IMR-90 (cell line): ENCODE measurements around the gene IGF2BP3. TPM values are rescaled to one million over a fixed set of nuclear protein-coding genes. Genes with fewer than 3 reads are reported as not detected.

Experiments
- ATAC-seq: fragments of 200-7000 bp; cut with Tn5 transposase; 2 replicates; pipeline ENCODE4 v1.9.1; 2020; ENCODE audit warnings: low read depth, mild to moderate bottlenecking, moderate library complexity
- BruUV-seq: library from RNA; stranded (reverse); fragments of 400-500 nt; replicated peaks from 2 replicates; lab custom pipeline; 2021; lab: Mats Ljungman, UMichigan
- CTCF ChIA-PET: fragments of 300-600 bp; formaldehyde crosslinking; extraction: SDS; loops from one replicate; lab custom pipeline; 2021; ENCODE audit warnings: antibody characterized with exemption; lab: Yijun Ruan, JAX
- POLR2A ChIA-PET: fragments of 300-600 bp; sonication (Branson Sonifier 250); formaldehyde crosslinking; loops from one replicate; lab custom pipeline; 2022; ENCODE audit warnings: antibody characterized with exemption; ENCODE audit not compliant: unreplicated experiment; lab: Charles Lee
- DNase-seq: peaks from one replicate; pipeline ENCODE4 v3.0.0; 2013
- H2AFZ ChIP-seq: replicated peaks from 2 replicates; pipeline ENCODE3; 2013; ENCODE audit warnings: low read length, mild to moderate bottlenecking; ENCODE audit not compliant: poor library complexity
- H2AK5ac ChIP-seq: 2 replicates; pipeline ENCODE4 v1.6.1; 2013; ENCODE audit warnings: low read depth, low read length, inconsistent platforms
- H2AK9ac ChIP-seq: replicated peaks from 2 replicates; pipeline ENCODE3; 2013; ENCODE audit warnings: mild to moderate bottlenecking, low read depth, low read length, moderate library complexity; ENCODE audit not compliant: poor library complexity
- H2BK120ac ChIP-seq: 2 replicates; pipeline ENCODE4 v1.6.1; 2013; ENCODE audit warnings: low read depth, low read length, inconsistent platforms
- H2BK15ac ChIP-seq: 3 replicates; pipeline ENCODE4 v1.6.1; 2013; ENCODE audit warnings: low read depth, low read length, inconsistent platforms
- H2BK20ac ChIP-seq: 2 replicates; pipeline ENCODE4 v1.6.1; 2013; ENCODE audit warnings: low read depth, mild to moderate bottlenecking, inconsistent platforms, low read length, moderate library complexity
- H2BK5ac ChIP-seq: 2 replicates; pipeline ENCODE4 v1.6.1; 2013; ENCODE audit warnings: mild to moderate bottlenecking, low read depth, low read length, inconsistent platforms; ENCODE audit not compliant: poor library complexity, severe bottlenecking
- H3K14ac ChIP-seq: replicated peaks from 2 replicates; pipeline ENCODE4 v1.6.1; 2013; ENCODE audit warnings: low read depth, low read length, inconsistent platforms
- H3K18ac ChIP-seq: 2 replicates; pipeline ENCODE4 v1.6.1; 2013; ENCODE audit warnings: low read depth, low read length, control low read depth
- H3K23ac ChIP-seq: 2 replicates; pipeline ENCODE4 v1.6.1; 2013; ENCODE audit warnings: low read depth, low read length, inconsistent platforms
- H3K27ac ChIP-seq: 2 replicates; pipeline ENCODE4 v1.5.1; 2013; ENCODE audit warnings: mild to moderate bottlenecking, control low read depth, low read length; ENCODE audit not compliant: insufficient read depth
- H3K27me3 ChIP-seq: 2 replicates; pipeline ENCODE4 v1.6.1; 2013; ENCODE audit warnings: low read length; ENCODE audit not compliant: control insufficient read depth, insufficient read depth
- H3K36me3 ChIP-seq: 2 replicates; pipeline ENCODE4 v1.6.1; 2013; ENCODE audit warnings: low read length, mixed read lengths; ENCODE audit not compliant: control insufficient read depth, insufficient read depth
- H3K4ac ChIP-seq: 2 replicates; pipeline ENCODE4 v1.6.1; 2013; ENCODE audit warnings: low read depth, low read length, inconsistent platforms
- H3K4me1 ChIP-seq: 2 replicates; pipeline ENCODE4 v1.6.1; 2013; ENCODE audit warnings: low read length, mixed read lengths; ENCODE audit not compliant: control insufficient read depth, insufficient read depth
- H3K4me2 ChIP-seq: 2 replicates; pipeline ENCODE4 v1.6.1; 2013; ENCODE audit warnings: low read depth, mild to moderate bottlenecking, control low read depth, low read length, moderate library complexity
- H3K4me3 ChIP-seq: 2 replicates; pipeline ENCODE4 v1.5.1; 2013; ENCODE audit warnings: low read depth, mild to moderate bottlenecking, control low read depth, low read length, moderate library complexity; ENCODE audit not compliant: insufficient read depth
- H3K56ac ChIP-seq: 2 replicates; pipeline ENCODE4 v1.6.1; 2013; ENCODE audit warnings: low read length, inconsistent platforms; ENCODE audit not compliant: insufficient read depth; ENCODE audit errors: extremely low read depth
- H3K79me1 ChIP-seq, 2 experiments: 2 replicates each; pipeline ENCODE4 v1.6.1; 2013; ENCODE audit warnings: low read length in 2 of 2, inconsistent platforms in 1 of 2, low read depth in 1 of 2
- H3K9ac ChIP-seq: 2 replicates; pipeline ENCODE4 v1.6.1; 2013; ENCODE audit warnings: low read depth, low read length, control low read depth
- H3K9me1 ChIP-seq: 2 replicates; pipeline ENCODE4 v1.6.1; 2013; ENCODE audit warnings: low read length, inconsistent platforms; ENCODE audit not compliant: insufficient read depth
- H3K9me3 ChIP-seq: 2 replicates; pipeline ENCODE4 v1.6.1; 2013; ENCODE audit warnings: low read length; ENCODE audit not compliant: control insufficient read depth, insufficient read depth
- H4K20me1 ChIP-seq: 2 replicates; pipeline ENCODE4 v1.6.1; 2013; ENCODE audit warnings: low read length, inconsistent platforms; ENCODE audit not compliant: insufficient read depth
- H4K5ac ChIP-seq: 2 replicates; pipeline ENCODE4 v1.6.1; 2013; ENCODE audit warnings: mild to moderate bottlenecking, low read depth, low read length, control low read depth
- H4K8ac ChIP-seq, 2 experiments: 2 replicates each; pipeline ENCODE4 v1.6.1; 2013; ENCODE audit warnings: low read depth in 2 of 2, low read length in 2 of 2, control low read depth in 1 of 2, inconsistent platforms in 1 of 2
- H4K91ac ChIP-seq: 2 replicates; pipeline ENCODE4 v1.6.1; 2013; ENCODE audit warnings: low read depth, low read length, inconsistent platforms; ENCODE audit not compliant: insufficient read depth
- BHLHE40 ChIP-seq: fragments of 150-350 bp; IDR thresholded peaks from 2 replicates; pipeline ENCODE4 v1.6.1; 2016; ENCODE audit warnings: mild to moderate bottlenecking, low read depth, low read length
- CEBPB ChIP-seq: IDR thresholded peaks from 2 replicates; pipeline ENCODE4 v1.6.1; 2012; ENCODE audit warnings: low read depth, low read length, improper control_type of control experiment
- CHD1 ChIP-seq: IDR thresholded peaks from 2 replicates; pipeline ENCODE4 v1.6.1; 2012; ENCODE audit warnings: low read depth, low read length, improper control_type of control experiment
- CTCF ChIP-seq: conservative IDR thresholded peaks from 2 replicates; pipeline ENCODE4 v1.5.1; 2012; ENCODE audit warnings: mild to moderate bottlenecking, low read depth, low read length, improper control_type of control experiment
- FOS ChIP-seq: fragments of 150-350 bp; IDR thresholded peaks from 2 replicates; pipeline ENCODE4 v1.6.1; 2016; ENCODE audit warnings: low read depth, low read length
- MAFK ChIP-seq: IDR thresholded peaks from 2 replicates; pipeline ENCODE4 v1.6.1; 2012; ENCODE audit warnings: low read depth, low read length, improper control_type of control experiment
- MAZ ChIP-seq: IDR thresholded peaks from 2 replicates; pipeline ENCODE4 v1.6.1; 2012; ENCODE audit warnings: low read depth, mild to moderate bottlenecking, low read length, improper control_type of control experiment, moderate library complexity, borderline replicate concordance
- POLR2A ChIP-seq: IDR thresholded peaks from 2 replicates; pipeline ENCODE4 v1.6.1; 2012; ENCODE audit warnings: mild to moderate bottlenecking, low read depth, low read length
- RCOR1 ChIP-seq: IDR thresholded peaks from 2 replicates; pipeline ENCODE4 v1.6.1; 2012; ENCODE audit warnings: mild to moderate bottlenecking, low read length, improper control_type of control experiment; ENCODE audit not compliant: insufficient replicate concordance
- RFX5 ChIP-seq: IDR thresholded peaks from 2 replicates; pipeline ENCODE4 v1.8.0; 2012; ENCODE audit warnings: low read depth, mild to moderate bottlenecking, low read length, moderate library complexity
- USF2 ChIP-seq: fragments of 150-350 bp; IDR thresholded peaks from 2 replicates; pipeline ENCODE4 v1.6.1; 2017; ENCODE audit warnings: mild to moderate bottlenecking, antibody characterized with exemption, low read length, low read depth
- WGBS, 2 experiments: methylation state at CpG; one replicate each; pipeline versions ENCODE4 v1.1.5 to v1.1.7; 2013; ENCODE audit warnings: missing lambda C conversion rate in 2 of 2; ENCODE audit not compliant: insufficient read length in 1 of 2; ENCODE audit errors: extremely low coverage in 2 of 2; 5-methylcytosine and 5-hydroxymethylcytosine counted together
- dilution Hi-C: fragments of 300-500 bp; cut with HindIII; formaldehyde crosslinking; loops from one replicate; pipeline ENCODE4 v1.14.3; 2018; ENCODE audit warnings: low sequenced_read_pairs; ENCODE audit not compliant: unreplicated experiment
- in situ Hi-C: fragments of 300-500 bp; cut with MboI; formaldehyde crosslinking; loops from 3 replicates; pipeline ENCODE4 v1.14.3; 2019; ENCODE audit warnings: low sequenced_read_pairs, inconsistent platforms, mixed read lengths
- intact Hi-C: fragments of 100-400 bp; cut with micrococcal nuclease; formaldehyde crosslinking; loops from 2 replicates; pipeline ENCODE4 v1.10.0; 2022
- polyA plus RNA-seq, 3 experiments: library from polyadenylated mRNA; depleted of rRNA; stranded (reverse); fragments of >200 nt; gene quantifications; 2 replicates each; pipeline ENCODE4 v1.2.3, GENCODE V29; 2012; ENCODE audit warnings: low replicate concordance in 1 of 3
- total RNA-seq: library from RNA; depleted of rRNA; stranded (reverse); fragments of >200 nt; gene quantifications from 2 replicates; pipeline ENCODE4 v1.2.3, GENCODE V29; 2012

Gene IGF2BP3
- total and polyA plus RNA-seq, 2 of the 4 experiments (the other 2 are of a cell fraction): 50.9 to 59.3 TPM

DNA sequence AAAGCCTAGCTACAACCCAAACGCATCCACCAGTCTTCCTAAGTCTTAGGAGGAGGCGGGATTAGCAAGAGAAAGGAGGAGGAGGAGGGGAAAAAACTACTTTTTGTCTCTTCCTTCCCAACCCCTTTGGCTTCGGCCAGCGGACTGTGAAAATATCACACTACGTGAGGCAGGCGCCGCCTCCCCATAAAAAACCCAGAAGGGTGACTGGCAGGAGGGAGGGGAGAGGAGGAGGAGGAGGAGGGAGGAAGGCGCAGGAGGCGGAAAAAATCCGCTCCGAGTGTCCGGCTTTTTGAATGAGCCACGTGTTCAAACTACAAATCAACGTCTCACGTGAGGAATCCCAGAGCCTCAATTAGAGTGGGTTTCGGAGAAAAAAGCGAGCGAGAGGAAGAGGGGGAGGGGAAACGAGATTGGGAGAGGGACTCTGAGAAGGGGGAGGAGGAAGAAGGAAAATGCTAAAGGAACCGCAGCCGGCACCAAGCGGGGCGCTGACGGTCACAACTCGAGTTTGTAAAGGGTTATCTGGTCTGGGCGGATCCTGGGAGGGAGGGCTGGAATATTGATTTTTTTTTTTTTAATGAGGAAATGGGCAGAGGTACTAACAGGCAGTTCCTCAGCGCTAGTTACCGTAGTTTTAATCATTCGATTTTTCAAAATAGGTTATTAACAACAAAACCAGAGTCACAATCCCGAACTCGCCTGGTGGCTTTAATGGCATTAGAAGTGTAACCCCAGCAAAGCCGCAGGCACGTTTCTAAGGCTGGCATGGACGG, at the start of gene IGF2BP3 (continued):
- TF ChIP-seq CTCF: no peak; the same call in 1 of the 2 replicates

GRCh38 chr7:23514755-23515154, 44.5 kb upstream of the IGF2BP3 start:
- H3K4me3 ChIP-seq: no peak overlapping the region
- H3K23ac ChIP-seq: no peak overlapping the region
- H2AK9ac ChIP-seq: no peak overlapping the region
- no peak overlapping the region for H3K14ac ChIP-seq
- peaks cover 67% of the 10 kb centered on the region for H3K36me3 ChIP-seq
- in situ Hi-C loops (no loop called here), intact Hi-C loops (no loop called here), dilution Hi-C loops (no loop called here)
- BruUV-seq: no TSS peak
- no peaks in the 10 kb centered on the region for H3K9me1 ChIP-seq
- no peak overlapping the region for H2AFZ ChIP-seq
- no CpG with 5 or more reads among the region's 2 CpGs for WGBS, 2 experiments
- no peak overlapping the region for H3K9ac ChIP-seq
- no peak overlapping the region for H2AK5ac ChIP-seq
- H3K18ac ChIP-seq: no peak overlapping the region
- no peak overlapping the region for H2BK120ac ChIP-seq
- H4K91ac ChIP-seq: no peak overlapping the region
- no peaks in the 10 kb centered on the region for H3K9me3 ChIP-seq
- H4K5ac ChIP-seq: no peak overlapping the region
- no peak overlapping the region for H3K4ac ChIP-seq
- no peak overlapping the region for H3K27ac ChIP-seq
- no peak for DNase-seq
- ATAC-seq: no peak
- no peaks in the 10 kb centered on the region for H3K27me3 ChIP-seq
- peaks cover 53% of the 10 kb centered on the region for H4K20me1 ChIP-seq
- H3K4me1 ChIP-seq: no peaks in the 10 kb centered on the region
- no peak overlapping the region for H4K8ac ChIP-seq
- no peak overlapping the region for H2BK20ac ChIP-seq
- H2BK5ac ChIP-seq: no peak overlapping the region
- no peak overlapping the region for H3K56ac ChIP-seq
- H3K4me2 ChIP-seq: no peak overlapping the region
- no peak overlapping the region for H2BK15ac ChIP-seq
- ChIA-PET CTCF (no interaction called here), POLR2A (interaction anchor here (0.7 kb wide), 1 partner anchor 24 kb away, joined by 3 read pairs; no protein-coding TSS in a partner anchor)
- peaks cover 19 to 60% of the 10 kb centered on the region in 2 experiments for H3K79me1 ChIP-seq
- TF ChIP-seq RCOR1: no peak
- TF ChIP-seq MAZ: no peak
- TF ChIP-seq FOS: no peak
- TF ChIP-seq MAFK: no peak
- no peak for TF ChIP-seq RFX5
- no peak for TF ChIP-seq CEBPB
- TF ChIP-seq CHD1: no peak
- no peak for TF ChIP-seq USF2
- TF ChIP-seq CTCF: no peak
- no peak for TF ChIP-seq POLR2A
- no peak for TF ChIP-seq BHLHE40
